ENCODE results near the gene MCUR1.
A peak's percentile ranks its signal among the peaks of the same experiment; 100 is the strongest.

MCUR1 gene

DNA sequence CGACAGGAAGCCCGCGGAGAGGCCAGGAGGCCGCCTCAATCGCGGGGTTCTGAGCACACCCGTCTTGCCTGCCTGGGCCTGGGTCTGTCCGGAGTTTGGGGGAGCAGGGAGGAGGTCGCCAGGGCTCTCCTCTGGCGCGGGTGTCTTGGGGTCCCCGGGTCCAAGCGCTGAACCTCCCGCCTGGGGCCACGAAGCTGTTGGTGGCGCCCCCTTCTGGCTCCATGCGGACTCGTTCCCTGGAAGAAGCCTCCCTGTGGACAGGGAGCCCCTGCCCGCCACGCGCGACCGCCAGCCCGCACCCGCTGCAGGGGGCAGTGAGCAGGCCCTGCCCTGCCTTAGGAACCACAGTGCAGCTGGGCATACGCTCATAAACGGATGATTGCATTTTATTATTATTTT, 44.7 kb downstream of the MCUR1 start:
- H3K4me3 ChIP-seq (replicated peaks in 1 of 2; ENCODE audit: low read depth in 2 of 2, low read length in 2 of 2) = no peak overlapping the region
- no peak for DNase-seq (ENCODE audit: low read depth in 2 of 2)
- TF ChIP-seq CTCF (IDR thresholded peaks at IDR 0.05; ENCODE audit: low read depth, low read length) = peak; percentile 23

GRCh38 chr6:13769034-13769654, 45.2 kb downstream of the MCUR1 start:
- H3K4me3 ChIP-seq (replicated peaks in 1 of 2; ENCODE audit: low read depth in 2 of 2, low read length in 2 of 2) = no peak overlapping the region
- no peak for DNase-seq (ENCODE audit: low read depth in 2 of 2)
- TF ChIP-seq CTCF (IDR thresholded peaks at IDR 0.05; ENCODE audit: low read depth, low read length) = no peak

GRCh38 chr6:13767121-13767808, 47.1 kb downstream of the MCUR1 start:
- H3K4me3 ChIP-seq (replicated peaks in 1 of 2; ENCODE audit: low read depth in 2 of 2, low read length in 2 of 2) = peak overlapping the region; percentile 18 to 24
- DNase-seq (ENCODE audit: low read depth in 2 of 2) = peak; percentile 44 to 48
- TF ChIP-seq CTCF (IDR thresholded peaks at IDR 0.05; ENCODE audit: low read depth, low read length) = no peak

GRCh38 chr6:13766201-13766634, 48.1 kb downstream of the MCUR1 start:
- peak; percentile 47 to 54 for DNase-seq (ENCODE audit: low read depth in 2 of 2)
- no peak for TF ChIP-seq CTCF (IDR thresholded peaks at IDR 0.05; ENCODE audit: low read depth, low read length)
- H3K4me3 ChIP-seq (replicated peaks in 1 of 2; ENCODE audit: low read depth in 2 of 2, low read length in 2 of 2) = no peak overlapping the region

- no peak overlapping the region for H3K4me3 ChIP-seq (replicated peaks in 1 of 2; ENCODE audit: low read depth in 2 of 2, low read length in 2 of 2)
- TF ChIP-seq CTCF (IDR thresholded peaks at IDR 0.05; ENCODE audit: low read depth, low read length) = no peak
- DNase-seq (ENCODE audit: low read depth in 2 of 2) = peak in 1 of 2 donors; percentile 12
Measured at GRCh38 chr6:13765570-13765969, 48.8 kb downstream of the MCUR1 start.

DNA sequence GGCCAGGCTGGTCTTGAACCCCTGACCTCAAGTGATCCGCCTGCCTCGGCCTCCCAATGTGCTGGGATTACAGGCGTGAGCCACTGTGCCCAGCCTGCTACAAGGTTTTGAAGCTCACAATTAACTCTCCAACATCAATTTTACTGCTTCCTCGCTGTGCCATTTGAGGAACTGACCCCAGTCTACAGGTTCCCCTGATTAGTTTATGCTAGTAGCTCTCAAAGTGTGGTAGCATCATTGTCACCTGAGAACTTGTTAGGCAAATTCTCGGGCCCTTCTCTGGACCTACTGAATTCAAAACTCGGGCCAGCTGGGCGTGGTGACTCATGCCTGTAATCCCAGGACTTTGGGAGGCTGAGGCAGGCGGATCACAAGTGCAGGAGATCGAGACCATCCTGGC, 49.4 kb downstream of the MCUR1 start:
- no peak overlapping the region for H3K4me3 ChIP-seq (replicated peaks in 1 of 2; ENCODE audit: low read depth in 2 of 2, low read length in 2 of 2)
- no peak for TF ChIP-seq CTCF (IDR thresholded peaks at IDR 0.05; ENCODE audit: low read depth, low read length)
- no peak for DNase-seq (ENCODE audit: low read depth in 2 of 2)
